ENCODE measurements around the gene MSI2.

Gene MSI2

DNA sequence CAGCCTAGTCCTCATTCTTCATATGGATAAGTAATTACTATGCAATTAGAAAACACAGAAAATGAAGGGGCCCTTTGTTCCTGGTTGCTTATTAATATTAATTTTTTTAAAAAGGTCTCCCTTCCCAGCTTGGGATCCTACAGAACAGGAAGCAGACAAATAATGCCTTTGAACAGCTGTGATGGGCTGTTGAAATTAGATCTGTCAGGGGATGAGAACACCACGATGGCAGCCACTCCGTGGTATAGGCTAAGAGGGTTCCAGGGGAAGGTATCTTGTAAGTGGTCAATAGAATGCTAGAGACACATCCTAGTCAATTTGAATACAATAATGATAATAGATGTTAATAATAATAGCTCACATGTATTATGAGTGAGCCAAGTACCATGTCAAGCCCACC, 405.7 kb downstream of the MSI2 start:
- WGBS (ENCODE audit: extremely low coverage, insufficient coverage, insufficient read length) = no CpG with 5 or more reads among the region's 2 CpGs
- H2BK12ac ChIP-seq (ENCODE audit: low read length) = no peak overlapping the region

DNA sequence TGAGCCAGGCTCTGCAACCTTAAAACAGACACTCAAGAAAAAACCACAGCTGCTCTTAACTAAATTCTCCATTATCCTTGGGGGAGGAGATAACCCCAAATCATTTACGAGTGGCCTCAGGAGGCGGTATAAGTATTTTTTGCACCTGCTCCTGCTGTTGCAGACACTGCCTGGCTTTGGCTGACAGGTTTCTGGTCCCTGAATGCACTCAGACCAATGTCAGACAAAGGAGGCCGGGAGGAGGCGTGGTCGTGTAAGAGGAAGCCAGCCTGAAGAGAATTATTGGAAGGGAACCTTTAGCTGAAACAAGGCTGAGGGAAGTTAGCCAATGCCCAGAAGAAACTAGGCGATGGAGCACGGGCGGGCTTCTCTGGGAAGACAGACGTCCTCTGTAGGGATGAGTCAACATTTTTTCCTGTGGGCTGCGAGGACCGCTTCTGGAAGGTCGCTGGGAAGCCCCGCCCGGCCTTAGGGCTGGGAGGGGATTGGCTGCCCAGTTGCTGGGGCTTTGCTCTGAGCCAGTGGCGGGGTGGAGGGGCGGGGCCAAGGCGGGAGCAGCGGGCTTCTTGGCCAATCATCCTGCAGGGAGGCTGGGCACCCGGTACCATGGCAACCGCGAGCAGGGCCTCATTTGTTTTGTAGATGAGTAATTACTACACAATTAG, 406.5 kb downstream of the MSI2 start:
- no peak overlapping the region for H3K14ac ChIP-seq (ENCODE audit: low read length)
- no peak overlapping the region for H3K4me3 ChIP-seq (ENCODE audit: low read depth, low read length)
- H3K23ac ChIP-seq (ENCODE audit: low read length) = no peak overlapping the region
- peak overlapping the region; percentile 43 for H3K4me2 ChIP-seq (ENCODE audit: low read length)
- H3K27ac ChIP-seq (ENCODE audit: low read depth, low read length) = peak overlapping the region; percentile 32
- no peak overlapping the region for H3K9ac ChIP-seq (ENCODE audit: low read length)
- H3K79me2 ChIP-seq (ENCODE audit: control insufficient read depth, insufficient read depth, low read length, poor library complexity) = peaks cover 2% of the 10 kb centered on the region
- peaks cover 3% of the 10 kb centered on the region for H3K79me1 ChIP-seq (ENCODE audit: low read length)
- no peak overlapping the region for H2BK120ac ChIP-seq (ENCODE audit: insufficient read depth, low read length, poor library complexity)
- peaks cover 8 to 10% of the 10 kb centered on the region in 2 experiments for H3K36me3 ChIP-seq (ENCODE audit: control insufficient read depth in 1 of 2, insufficient read depth in 2 of 2, low read length in 2 of 2)
- H4K91ac ChIP-seq (ENCODE audit: low read depth, low read length) = no peak overlapping the region
- H2BK5ac ChIP-seq (ENCODE audit: low read depth, low read length, poor library complexity) = no peak overlapping the region
- H2AK5ac ChIP-seq (ENCODE audit: low read length) = no peak overlapping the region
- no peak overlapping the region for H4K12ac ChIP-seq (ENCODE audit: low read depth, low read length)
- no peak overlapping the region for H4K8ac ChIP-seq (ENCODE audit: low read depth, low read length)
- no peak overlapping the region for H3K18ac ChIP-seq (ENCODE audit: low read length)
- DNase-seq = peak; percentile 92 to 95
- no peak overlapping the region for H3K4ac ChIP-seq (ENCODE audit: low read depth, low read length)
- no peaks in the 10 kb centered on the region for H3K9me3 ChIP-seq (ENCODE audit: insufficient read depth, low read depth, low read length)
- H2BK12ac ChIP-seq (ENCODE audit: low read length) = no peak overlapping the region
- H3K4me1 ChIP-seq (ENCODE audit: control insufficient read depth in 1 of 2, insufficient read depth in 2 of 2, low read length in 2 of 2) = peaks cover 6 to 7% of the 10 kb centered on the region in 2 experiments
- no CpG with 5 or more reads among the region's 21 CpGs for WGBS (ENCODE audit: extremely low coverage, insufficient coverage, insufficient read length)
- H3K27me3 ChIP-seq (ENCODE audit: insufficient read depth, low read length) = no peaks in the 10 kb centered on the region
- H2AFZ ChIP-seq (ENCODE audit: insufficient read depth, low read length, poor library complexity) = no peak overlapping the region

More for the DNA sequence above, 405.7 kb downstream of the MSI2 start:
- Histone ChIP-seq H2BK120ac (ENCODE audit: insufficient read depth, low read length, poor library complexity) (no peak overlapping the region), H3K4me2 (ENCODE audit: low read length) (no peak overlapping the region), H4K12ac (ENCODE audit: low read depth, low read length) (no peak overlapping the region), H3K23ac (ENCODE audit: low read length) (no peak overlapping the region), H3K4me3 (ENCODE audit: low read depth, low read length) (no peak overlapping the region), H3K79me1 (ENCODE audit: low read length) (peaks cover 3% of the 10 kb centered on the region), H2AFZ (ENCODE audit: insufficient read depth, low read length, poor library complexity) (no peak overlapping the region), H3K27ac (ENCODE audit: low read depth, low read length) (no peak overlapping the region), H2AK5ac (ENCODE audit: low read length) (no peak overlapping the region), H3K18ac (ENCODE audit: low read length) (no peak overlapping the region), H3K79me2 (ENCODE audit: control insufficient read depth, insufficient read depth, low read length, poor library complexity) (peaks cover 2% of the 10 kb centered on the region), H3K4me1 (ENCODE audit: control insufficient read depth in 1 of 2, insufficient read depth in 2 of 2, low read length in 2 of 2) (peaks cover 6 to 7% of the 10 kb centered on the region in 2 experiments), H3K27me3 (ENCODE audit: insufficient read depth, low read length) (no peaks in the 10 kb centered on the region), H4K91ac (ENCODE audit: low read depth, low read length) (no peak overlapping the region), H3K9me3 (ENCODE audit: insufficient read depth, low read depth, low read length) (no peaks in the 10 kb centered on the region), H4K8ac (ENCODE audit: low read depth, low read length) (no peak overlapping the region), H3K9ac (ENCODE audit: low read length) (no peak overlapping the region), H2BK5ac (ENCODE audit: low read depth, low read length, poor library complexity) (no peak overlapping the region), H3K14ac (ENCODE audit: low read length) (no peak overlapping the region), H3K36me3 (ENCODE audit: control insufficient read depth in 1 of 2, insufficient read depth in 2 of 2, low read length in 2 of 2) (peaks cover 5 to 13% of the 10 kb centered on the region in 2 experiments), H3K4ac (ENCODE audit: low read depth, low read length) (no peak overlapping the region)
- no peak for DNase-seq

DNA sequence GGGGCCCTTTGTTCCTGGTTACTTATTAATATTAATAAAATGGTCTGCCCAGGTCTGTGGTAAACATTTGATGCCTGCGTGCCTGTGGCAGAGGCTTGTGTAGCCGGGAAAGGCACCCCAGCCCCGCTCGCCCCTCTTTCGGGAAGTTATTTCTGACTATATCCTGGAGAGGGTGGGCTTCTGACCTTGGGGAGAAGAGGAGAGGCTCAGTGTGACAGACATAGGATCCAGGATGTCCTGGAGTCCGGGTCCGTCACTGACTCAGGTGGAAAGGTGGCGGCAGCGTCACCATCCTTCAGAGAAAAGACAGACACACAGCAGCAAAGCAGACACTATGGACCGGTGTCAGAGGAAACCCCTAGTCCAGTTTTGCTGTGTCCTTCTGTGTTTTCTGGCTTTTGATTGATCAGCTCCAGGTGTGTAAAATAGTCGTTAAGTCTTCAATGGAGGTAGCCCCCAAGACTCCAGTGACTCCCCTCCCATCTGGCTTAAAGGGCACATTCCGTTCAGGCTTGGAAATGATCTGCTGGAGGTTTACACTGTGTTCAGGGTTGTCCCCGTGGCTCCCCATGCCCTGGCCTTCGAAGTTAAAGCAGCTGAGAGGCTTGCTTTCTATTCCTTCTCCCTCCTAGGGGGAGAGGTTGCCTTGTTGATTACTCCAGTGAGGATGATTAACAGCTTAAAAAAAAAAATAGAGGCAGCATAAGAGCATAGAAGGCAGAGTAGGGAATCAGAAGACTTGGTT, 407.2 kb downstream of the MSI2 start:
- H3K27ac ChIP-seq (ENCODE audit: low read depth, low read length) = peak overlapping the region; percentile 15
- H3K14ac ChIP-seq (ENCODE audit: low read length) = peak overlapping the region; percentile 47
- peaks cover 3% of the 10 kb centered on the region for H3K79me1 ChIP-seq (ENCODE audit: low read length)
- peak overlapping the region; percentile 4 for H3K4ac ChIP-seq (ENCODE audit: low read depth, low read length)
- H2BK5ac ChIP-seq (ENCODE audit: low read depth, low read length, poor library complexity) = peak overlapping the region; percentile 18
- peaks cover 2% of the 10 kb centered on the region for H3K79me2 ChIP-seq (ENCODE audit: control insufficient read depth, insufficient read depth, low read length, poor library complexity)
- peak overlapping the region; percentile 60 for H3K18ac ChIP-seq (ENCODE audit: low read length)
- H4K8ac ChIP-seq (ENCODE audit: low read depth, low read length) = no peak overlapping the region
- H2AK5ac ChIP-seq (ENCODE audit: low read length) = peak overlapping the region; percentile 18
- no peaks in the 10 kb centered on the region for H3K9me3 ChIP-seq (ENCODE audit: insufficient read depth, low read depth, low read length)
- peak overlapping the region; percentile 53 for H4K91ac ChIP-seq (ENCODE audit: low read depth, low read length)
- WGBS (ENCODE audit: extremely low coverage, insufficient coverage, insufficient read length) = no CpG with 5 or more reads among the region's 14 CpGs
- peak overlapping the region; percentile 35 for H2AFZ ChIP-seq (ENCODE audit: insufficient read depth, low read length, poor library complexity)
- H4K12ac ChIP-seq (ENCODE audit: low read depth, low read length) = no peak overlapping the region
- H2BK120ac ChIP-seq (ENCODE audit: insufficient read depth, low read length, poor library complexity) = peak overlapping the region; percentile 35
- H3K4me2 ChIP-seq (ENCODE audit: low read length) = no peak overlapping the region
- H3K9ac ChIP-seq (ENCODE audit: low read length) = no peak overlapping the region
- DNase-seq = no peak
- H3K27me3 ChIP-seq (ENCODE audit: insufficient read depth, low read length) = no peaks in the 10 kb centered on the region
- H2BK12ac ChIP-seq (ENCODE audit: low read length) = no peak overlapping the region
- H3K36me3 ChIP-seq (ENCODE audit: control insufficient read depth in 1 of 2, insufficient read depth in 2 of 2, low read length in 2 of 2) = peaks cover 5 to 6% of the 10 kb centered on the region in 2 experiments
- H3K23ac ChIP-seq (ENCODE audit: low read length) = no peak overlapping the region
- peaks cover 6 to 9% of the 10 kb centered on the region in 2 experiments for H3K4me1 ChIP-seq (ENCODE audit: control insufficient read depth in 1 of 2, insufficient read depth in 2 of 2, low read length in 2 of 2)
- H3K4me3 ChIP-seq (ENCODE audit: low read depth, low read length) = no peak overlapping the region

GRCh38 chr17:57665128-57665527, 408.8 kb downstream of the MSI2 start:
- peak overlapping the region; percentile 18 for H4K8ac ChIP-seq (ENCODE audit: low read depth, low read length)
- peak overlapping the region; percentile 19 for H2BK12ac ChIP-seq (ENCODE audit: low read length)
- peaks cover 6 to 9% of the 10 kb centered on the region in 2 experiments for H3K4me1 ChIP-seq (ENCODE audit: control insufficient read depth in 1 of 2, insufficient read depth in 2 of 2, low read length in 2 of 2)
- no peak overlapping the region for H2AFZ ChIP-seq (ENCODE audit: insufficient read depth, low read length, poor library complexity)
- peaks cover 2% of the 10 kb centered on the region for H3K79me2 ChIP-seq (ENCODE audit: control insufficient read depth, insufficient read depth, low read length, poor library complexity)
- no peak overlapping the region for H2BK5ac ChIP-seq (ENCODE audit: low read depth, low read length, poor library complexity)
- H3K79me1 ChIP-seq (ENCODE audit: low read length) = peaks cover 6% of the 10 kb centered on the region
- H4K12ac ChIP-seq (ENCODE audit: low read depth, low read length) = no peak overlapping the region
- no peak overlapping the region for H3K9ac ChIP-seq (ENCODE audit: low read length)
- no peak overlapping the region for H4K91ac ChIP-seq (ENCODE audit: low read depth, low read length)
- H2BK120ac ChIP-seq (ENCODE audit: insufficient read depth, low read length, poor library complexity) = no peak overlapping the region
- H3K27ac ChIP-seq (ENCODE audit: low read depth, low read length) = no peak overlapping the region
- H3K4ac ChIP-seq (ENCODE audit: low read depth, low read length) = no peak overlapping the region
- no peak overlapping the region for H3K4me3 ChIP-seq (ENCODE audit: low read depth, low read length)
- H3K9me3 ChIP-seq (ENCODE audit: insufficient read depth, low read depth, low read length) = no peaks in the 10 kb centered on the region
- WGBS (ENCODE audit: extremely low coverage, insufficient coverage, insufficient read length) = no CpG with 5 or more reads among the region's 5 CpGs
- peak overlapping the region; percentile 11 for H3K14ac ChIP-seq (ENCODE audit: low read length)
- H3K27me3 ChIP-seq (ENCODE audit: insufficient read depth, low read length) = no peaks in the 10 kb centered on the region
- H3K4me2 ChIP-seq (ENCODE audit: low read length) = no peak overlapping the region
- no peak for DNase-seq
- H2AK5ac ChIP-seq (ENCODE audit: low read length) = peak overlapping the region; percentile 5
- no peak overlapping the region for H3K23ac ChIP-seq (ENCODE audit: low read length)
- H3K36me3 ChIP-seq (ENCODE audit: control insufficient read depth in 1 of 2, insufficient read depth in 2 of 2, low read length in 2 of 2) = peaks cover 7 to 9% of the 10 kb centered on the region in 2 experiments
- peak overlapping the region; percentile 46 for H3K18ac ChIP-seq (ENCODE audit: low read length)
